Upper lobe of left lung (tissue), 6 donors: ENCODE measurements around the gene AZI2. TPM values are rescaled to one million over a fixed set of nuclear protein-coding genes. Genes with fewer than 3 reads are reported as not detected.

Source experiments
- ATAC-seq, 2 donors: fragments of 200-7000 bp; cut with Tn5 transposase; one replicate each; pipeline ENCODE4 v1.9.1; 2022; ENCODE audit warnings: mild to moderate bottlenecking in 2 of 2, moderate library complexity in 2 of 2; ENCODE audit not compliant: low FRiP score in 2 of 2
- DNase-seq, 2 donors: peaks; one replicate each; pipeline ENCODE4 v3.0.0-alpha.2; 2019 to 2020
- H3K27ac ChIP-seq, 4 donors: fragments of 200-600 bp; sonication (generic); one replicate each; pipeline ENCODE4 v1.5.1; 2016 to 2019
- H3K27me3 ChIP-seq, 4 donors: fragments of 200-600 bp; sonication (generic); one replicate each; pipeline ENCODE4 v1.5.1; 2017 to 2019
- H3K36me3 ChIP-seq, 4 donors: fragments of 200-600 bp; sonication (generic); one replicate each; pipeline ENCODE4 v1.5.1; 2016 to 2019
- H3K4me1 ChIP-seq, 4 donors: fragments of 200-600 bp; sonication (generic); one replicate each; pipeline ENCODE4 v1.5.1; 2018 to 2019
- H3K4me3 ChIP-seq, 4 donors: fragments of 200-600 bp; sonication (generic); one replicate each; pipeline ENCODE4 v1.5.1; 2017 to 2019; ENCODE audit warnings: mild to moderate bottlenecking in 2 of 4, moderate library complexity in 1 of 4
- H3K9me3 ChIP-seq, 4 donors: fragments of 200-600 bp; sonication (generic); one replicate each; pipeline ENCODE4 v1.5.1; 2018 to 2019
- CTCF ChIP-seq, 6 experiments: fragments of 450-650 bp in 4 of 6; fragments of 200-600 bp in 2 of 6; sonication (generic) in 2 of 6; IDR thresholded peaks; one replicate each; pipeline ENCODE4 v1.5.1; 2016 to 2019; ENCODE audit warnings: antibody characterized with exemption in 6 of 6
- EP300 ChIP-seq, 4 donors: sonication (generic); formaldehyde crosslinking; IDR thresholded peaks; one replicate each; pipeline ENCODE4 v1.5.1; 2017; ENCODE audit warnings: antibody characterized with exemption in 4 of 4, control low read depth in 2 of 4
- POLR2A ChIP-seq, 4 donors: fragments of 450-650 bp; IDR thresholded peaks; one replicate each; pipeline ENCODE4 v1.5.1; 2016 to 2017; ENCODE audit warnings: antibody characterized with exemption in 4 of 4, mild to moderate bottlenecking in 2 of 4
- POLR2AphosphoS5 ChIP-seq, 2 donors: sonication (generic); formaldehyde crosslinking; IDR thresholded peaks; one replicate each; pipeline ENCODE4 v1.5.1; 2017; ENCODE audit warnings: antibody characterized with exemption in 2 of 2
- WGBS, 2 donors: methylation state at CpG; one replicate each; pipeline ENCODE4 v1.1.5; 2017 to 2018; 5-methylcytosine and 5-hydroxymethylcytosine counted together
- total RNA-seq, 6 donors: library from RNA; depleted of rRNA in 4 of 6; stranded (reverse); fragments of >200 nt in 4 of 6; gene quantifications; one replicate each; pipeline versions ENCODE4 v1.1.0 to v1.2.1, GENCODE V29; 2016 to 2021
- donor health status: DM: no; HTN: no; CAD: no; lungs with moderate emphysema.
- donor health status: DM: no; HTN: yes; CAD: no; lungs with severe emphysema.

AZI2 gene
- total RNA-seq, 6 donors from 2014 or later = 48.2 to 101 (median 70.7) TPM

GRCh38 chr3:28343144-28343543 is 5.5 kb downstream of the AZI2 start:
- H3K4me1 ChIP-seq = peaks cover 16 to 56% (median 43%) of the 10 kb centered on the region in 4 donors

GRCh38 chr3:28337230-28337629 is 11.4 kb downstream of the AZI2 start:
- H3K27ac ChIP-seq = no peak overlapping the region
- no peaks in the 10 kb centered on the region for H3K9me3 ChIP-seq
- H3K4me3 ChIP-seq = no peak overlapping the region
- H3K27me3 ChIP-seq = no peaks in the 10 kb centered on the region
- peaks cover 0 to 50% (median 21%) of the 10 kb centered on the region in 4 donors for H3K36me3 ChIP-seq
- TF ChIP-seq POLR2A (IDR thresholded peaks at IDR 0.05) (no peak), POLR2AphosphoS5 (IDR thresholded peaks at IDR 0.05) (no peak), EP300 (IDR thresholded peaks at IDR 0.05) (no peak), CTCF (IDR thresholded peaks at IDR 0.05) (no peak)
- peaks cover 0 to 11% (median 6%) of the 10 kb centered on the region in 4 donors for H3K4me1 ChIP-seq
- ATAC-seq (no peak), DNase-seq (no peak)

More at GRCh38 chr3:28343144-28343543, 5.5 kb downstream of the AZI2 start:
- Histone ChIP-seq H3K4me3 (no peak overlapping the region), H3K27ac (peak overlapping the region in 1 of 4 donors; percentile 36), H3K27me3 (no peaks in the 10 kb centered on the region), H3K36me3 (peaks cover 0 to 22% (median 7%) of the 10 kb centered on the region in 4 donors), H3K9me3 (no peaks in the 10 kb centered on the region)
- TF ChIP-seq POLR2A (IDR thresholded peaks at IDR 0.05) (no peak), POLR2AphosphoS5 (IDR thresholded peaks at IDR 0.05) (no peak), EP300 (IDR thresholded peaks at IDR 0.05) (no peak), CTCF (IDR thresholded peaks at IDR 0.05) (no peak)
- DNase-seq = no peak
- no peak for ATAC-seq

GRCh38 chr3:28335246-28335645 is 13.4 kb downstream of the AZI2 start:
- 67 to 69% methylated on average over 2 of the region's 2 CpGs for WGBS, 2 donors
- ATAC-seq (no peak), DNase-seq (no peak)
- TF ChIP-seq POLR2AphosphoS5 (IDR thresholded peaks at IDR 0.05) (no peak), CTCF (IDR thresholded peaks at IDR 0.05) (no peak), EP300 (IDR thresholded peaks at IDR 0.05) (no peak), POLR2A (IDR thresholded peaks at IDR 0.05) (no peak)
- H3K27me3 ChIP-seq = no peaks in the 10 kb centered on the region
- H3K36me3 ChIP-seq = peaks cover 0 to 65% (median 22%) of the 10 kb centered on the region in 4 donors
- H3K4me1 ChIP-seq = no peaks in the 10 kb centered on the region
- no peaks in the 10 kb centered on the region for H3K9me3 ChIP-seq
- no peak overlapping the region for H3K4me3 ChIP-seq
- no peak overlapping the region for H3K27ac ChIP-seq

- H3K27ac ChIP-seq = no peak overlapping the region
- DNase-seq (no peak), ATAC-seq (no peak)
- no peak overlapping the region for H3K4me3 ChIP-seq
- H3K4me1 ChIP-seq = no peaks in the 10 kb centered on the region
- H3K36me3 ChIP-seq = peaks cover 0 to 60% (median 20%) of the 10 kb centered on the region in 4 donors
- no peaks in the 10 kb centered on the region for H3K9me3 ChIP-seq
- TF ChIP-seq POLR2AphosphoS5 (IDR thresholded peaks at IDR 0.05) (no peak), POLR2A (IDR thresholded peaks at IDR 0.05) (no peak), EP300 (IDR thresholded peaks at IDR 0.05) (no peak)
- no peaks in the 10 kb centered on the region for H3K27me3 ChIP-seq
Observed at GRCh38 chr3:28334552-28334951, 14.1 kb downstream of the AZI2 start.

- no peak for DNase-seq
- Histone ChIP-seq H3K27me3 (no peaks in the 10 kb centered on the region), H3K4me1 (no peaks in the 10 kb centered on the region), H3K27ac (no peak overlapping the region), H3K4me3 (no peak overlapping the region), H3K9me3 (no peaks in the 10 kb centered on the region), H3K36me3 (peaks cover 6 to 59% (median 16%) of the 10 kb centered on the region in 4 donors)
- 83% methylated on average over 4 of the region's 4 CpGs for WGBS, 2 donors
- TF ChIP-seq CTCF (IDR thresholded peaks at IDR 0.05) (peak; percentile 37 to 66 (median 62)), POLR2AphosphoS5 (IDR thresholded peaks at IDR 0.05) (no peak), POLR2A (IDR thresholded peaks at IDR 0.05) (no peak)
- ATAC-seq = peak in 1 of 2 donors; percentile 63
Observed at GRCh38 chr3:28328188-28329151, 20.2 kb downstream of the AZI2 start.
